DOHH2 (cell line): Measurements from ENCODE around the gene KATNBL1.

Experiments used
- H3F3A ChIP-seq: fragments of 200-600 bp; sonication (generic), shearing (Covaris generic); 2 replicates; pipeline ENCODE4 v1.6.0; 2016; ENCODE audit warnings: antibody characterized with exemption, mild to moderate bottlenecking; ENCODE audit not compliant: control insufficient read depth, insufficient read depth
- H3K27ac ChIP-seq: fragments of 200-600 bp; sonication (generic); 2 replicates; pipeline ENCODE4 v1.5.1; 2014; ENCODE audit warnings: low read depth, mild to moderate bottlenecking, low read length, moderate library complexity
- H3K27me3 ChIP-seq: fragments of 200-600 bp; sonication (generic); 2 replicates; pipeline ENCODE4 v1.6.1; 2014; ENCODE audit warnings: mild to moderate bottlenecking, low read length, mixed read lengths; ENCODE audit not compliant: control insufficient read depth
- H3K36me3 ChIP-seq: fragments of 200-600 bp; sonication (generic); 2 replicates; pipeline ENCODE4 v1.6.1; 2014; ENCODE audit warnings: mild to moderate bottlenecking, low read length, moderate library complexity, mixed read lengths; ENCODE audit not compliant: control insufficient read depth
- H3K4me1 ChIP-seq: fragments of 200-600 bp; sonication (generic); 2 replicates; pipeline ENCODE4 v1.6.1; 2014; ENCODE audit warnings: mild to moderate bottlenecking, low read length, mixed read lengths; ENCODE audit not compliant: control insufficient read depth
- H3K4me2 ChIP-seq: fragments of 200-600 bp; sonication (generic); 2 replicates; pipeline ENCODE4 v1.6.0; 2014; ENCODE audit warnings: mild to moderate bottlenecking, low read length, moderate library complexity
- H3K4me3 ChIP-seq: fragments of 200-600 bp; sonication (generic); 2 replicates; pipeline ENCODE4 v1.5.1; 2014; ENCODE audit warnings: mild to moderate bottlenecking, low read length, mixed read lengths
- H3K79me2 ChIP-seq: fragments of 200-600 bp; sonication (generic); 2 replicates; pipeline ENCODE4 v1.6.1; 2014; ENCODE audit warnings: mild to moderate bottlenecking, low read length, mixed read lengths; ENCODE audit not compliant: control insufficient read depth
- H3K9me2 ChIP-seq: fragments of 200-600 bp; sonication (generic); replicated peaks from 2 replicates; pipeline ENCODE4 v1.6.1; 2014; ENCODE audit warnings: mild to moderate bottlenecking, low read length, mixed read lengths; ENCODE audit not compliant: control insufficient read depth
- H3K9me3 ChIP-seq: fragments of 200-600 bp; sonication (generic); 2 replicates; pipeline ENCODE4 v1.6.1; 2014; ENCODE audit warnings: antibody characterized with exemption, low read length, mixed read lengths; ENCODE audit not compliant: control insufficient read depth, insufficient read depth
- H4K20me1 ChIP-seq: fragments of 200-600 bp; sonication (generic); 2 replicates; pipeline ENCODE4 v1.6.0; 2014; ENCODE audit warnings: low read depth, mild to moderate bottlenecking, antibody characterized with exemption, low read length, moderate library complexity; ENCODE audit not compliant: control insufficient read depth, insufficient read depth
- EZH2phosphoT487 ChIP-seq: fragments of 200-600 bp; sonication (generic); IDR thresholded peaks from 2 replicates; pipeline ENCODE4 v1.6.1; 2017; ENCODE audit warnings: borderline replicate concordance, mild to moderate bottlenecking, antibody characterized with exemption, low read length, moderate library complexity, mixed read lengths
- TF ChIP-seq, protein P1 (sequence below): fragments of 200-600 bp; sonication (generic); IDR thresholded peaks from one replicate; pipeline ENCODE4 v1.5.1; 2014; ENCODE audit warnings: antibody characterized with exemption, mild to moderate bottlenecking, low read depth, low read length; ENCODE audit not compliant: poor library complexity, severe bottlenecking

Gene KATNBL1

DNA sequence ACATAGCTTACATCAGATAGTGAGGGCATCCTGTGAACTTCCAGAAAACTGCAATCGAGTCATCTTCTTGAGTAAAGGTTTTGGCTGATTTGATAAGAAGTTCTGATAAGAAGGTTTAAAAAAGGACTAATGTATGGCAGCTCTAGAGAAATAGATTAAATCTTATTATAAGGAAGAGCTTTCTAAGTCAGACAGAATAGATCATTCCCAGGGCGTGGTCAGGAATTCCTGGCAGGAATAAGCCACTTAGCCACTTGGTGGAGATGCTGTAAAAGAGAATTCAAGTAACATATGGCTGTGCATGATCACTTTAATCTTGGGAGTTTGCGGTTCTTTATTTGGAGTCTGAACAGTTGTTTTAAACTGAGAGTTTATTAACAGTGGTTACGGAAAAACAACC, 90.6 kb downstream of the KATNBL1 start:
- H4K20me1 ChIP-seq, result no peaks in the 10 kb centered on the region
- H3K79me2 ChIP-seq, result no peaks in the 10 kb centered on the region
- no peak overlapping the region for H3K4me2 ChIP-seq
- no peaks in the 10 kb centered on the region for H3K9me2 ChIP-seq
- H3K36me3 ChIP-seq, result no peaks in the 10 kb centered on the region
- no peaks in the 10 kb centered on the region for H3F3A ChIP-seq
- no peak overlapping the region for H3K27ac ChIP-seq
- no peaks in the 10 kb centered on the region for H3K9me3 ChIP-seq
- H3K27me3 ChIP-seq, result peaks cover 2% of the 10 kb centered on the region; the same call in 1 of the 2 replicates
- H3K4me3 ChIP-seq, result no peak overlapping the region
- no peak for TF ChIP-seq EZH2phosphoT487
- TF ChIP-seq, protein P1, sequence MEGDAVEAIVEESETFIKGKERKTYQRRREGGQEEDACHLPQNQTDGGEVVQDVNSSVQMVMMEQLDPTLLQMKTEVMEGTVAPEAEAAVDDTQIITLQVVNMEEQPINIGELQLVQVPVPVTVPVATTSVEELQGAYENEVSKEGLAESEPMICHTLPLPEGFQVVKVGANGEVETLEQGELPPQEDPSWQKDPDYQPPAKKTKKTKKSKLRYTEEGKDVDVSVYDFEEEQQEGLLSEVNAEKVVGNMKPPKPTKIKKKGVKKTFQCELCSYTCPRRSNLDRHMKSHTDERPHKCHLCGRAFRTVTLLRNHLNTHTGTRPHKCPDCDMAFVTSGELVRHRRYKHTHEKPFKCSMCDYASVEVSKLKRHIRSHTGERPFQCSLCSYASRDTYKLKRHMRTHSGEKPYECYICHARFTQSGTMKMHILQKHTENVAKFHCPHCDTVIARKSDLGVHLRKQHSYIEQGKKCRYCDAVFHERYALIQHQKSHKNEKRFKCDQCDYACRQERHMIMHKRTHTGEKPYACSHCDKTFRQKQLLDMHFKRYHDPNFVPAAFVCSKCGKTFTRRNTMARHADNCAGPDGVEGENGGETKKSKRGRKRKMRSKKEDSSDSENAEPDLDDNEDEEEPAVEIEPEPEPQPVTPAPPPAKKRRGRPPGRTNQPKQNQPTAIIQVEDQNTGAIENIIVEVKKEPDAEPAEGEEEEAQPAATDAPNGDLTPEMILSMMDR, result no peak
- no peaks in the 10 kb centered on the region for H3K4me1 ChIP-seq

- Histone ChIP-seq H3K4me2 (no peak overlapping the region), H3K4me1 (no peaks in the 10 kb centered on the region), H3K36me3 (no peaks in the 10 kb centered on the region), H3K27me3 (no peaks in the 10 kb centered on the region), H3K79me2 (no peaks in the 10 kb centered on the region), H3K27ac (no peak overlapping the region), H3K4me3 (no peak overlapping the region), H3K9me3 (no peaks in the 10 kb centered on the region), H4K20me1 (no peaks in the 10 kb centered on the region), H3K9me2 (no peaks in the 10 kb centered on the region), H3F3A (no peaks in the 10 kb centered on the region)
- TF ChIP-seq EZH2phosphoT487, result no peak
- TF ChIP-seq, protein P1, result no peak
These were observed 93.3 kb downstream of the KATNBL1 start for GRCh38 chr15:34116620-34117019.

- Histone ChIP-seq H3K4me1 (peaks cover 6% of the 10 kb centered on the region), H3K9me3 (no peaks in the 10 kb centered on the region), H3K9me2 (no peaks in the 10 kb centered on the region), H4K20me1 (no peaks in the 10 kb centered on the region), H3K27ac (no peak overlapping the region), H3K79me2 (no peaks in the 10 kb centered on the region), H3F3A (no peaks in the 10 kb centered on the region), H3K4me3 (no peak overlapping the region), H3K27me3 (no peaks in the 10 kb centered on the region), H3K36me3 (no peaks in the 10 kb centered on the region), H3K4me2 (no peak overlapping the region)
- TF ChIP-seq EZH2phosphoT487, result no peak
- TF ChIP-seq, protein P1, result no peak
These were observed 95.2 kb downstream of the KATNBL1 start for GRCh38 chr15:34114739-34115138.

- Histone ChIP-seq H3K27ac (no peak overlapping the region), H3K27me3 (no peaks in the 10 kb centered on the region), H3K4me2 (no peak overlapping the region), H3K79me2 (no peaks in the 10 kb centered on the region), H3K9me3 (no peaks in the 10 kb centered on the region), H3K4me1 (peaks cover 6% of the 10 kb centered on the region), H3K4me3 (no peak overlapping the region), H3F3A (no peaks in the 10 kb centered on the region), H4K20me1 (no peaks in the 10 kb centered on the region), H3K9me2 (no peaks in the 10 kb centered on the region), H3K36me3 (no peaks in the 10 kb centered on the region)
- TF ChIP-seq, protein P1, result no peak
- no peak for TF ChIP-seq EZH2phosphoT487
These were observed 95.7 kb downstream of the KATNBL1 start for GRCh38 chr15:34114215-34114614.
